Keratinocyte (primary cell): ENCODE results near the gene VPS13A. TPM values are rescaled to one million over a fixed set of nuclear protein-coding genes. Genes with fewer than 3 reads are reported as not detected.

Source experiments
- DNase-seq: peaks from one replicate; pipeline ENCODE4 v3.0.0-alpha.2; 2011; ENCODE audit warnings: low read depth, missing footprints, low spot score
- FAIRE-seq: peaks from 2 replicates; lab custom pipeline; 2011; peaks lifted over from hg19 to GRCh38; lab: Jason Lieb, UNC
- H2AFZ ChIP-seq: 2 replicates; pipeline ENCODE4 v1.6.0; 2012; ENCODE audit warnings: low read length, control low read depth, inconsistent platforms; ENCODE audit not compliant: control insufficient read depth
- H3K27ac ChIP-seq: 2 replicates; pipeline ENCODE4 v1.5.1; 2011; ENCODE audit warnings: low read length; ENCODE audit not compliant: control insufficient read depth, insufficient read depth
- H3K27me3 ChIP-seq: 3 replicates; pipeline ENCODE4 v1.6.0; 2011; ENCODE audit warnings: low read length; ENCODE audit not compliant: control insufficient read depth, insufficient read depth; ENCODE audit errors: extremely low read depth
- H3K36me3 ChIP-seq, 2 experiments: 2 replicates in 1 of 2; 3 replicates in 1 of 2; pipeline ENCODE4 v1.5.1; 2011; ENCODE audit warnings: low read length in 2 of 2, mild to moderate bottlenecking in 1 of 2; ENCODE audit not compliant: control insufficient read depth in 2 of 2, insufficient read depth in 2 of 2; ENCODE audit errors: extremely low read depth in 1 of 2
- H3K4me1 ChIP-seq: 3 replicates; pipeline ENCODE4 v1.5.1; 2011; ENCODE audit warnings: low read length; ENCODE audit not compliant: control insufficient read depth, insufficient read depth; ENCODE audit errors: extremely low read depth
- H3K4me2 ChIP-seq: 3 replicates; pipeline ENCODE4 v1.6.0; 2011; ENCODE audit warnings: low read depth, low read length; ENCODE audit not compliant: control insufficient read depth, insufficient read depth; ENCODE audit errors: extremely low read depth
- H3K4me3 ChIP-seq, 3 experiments: fragments of 200-600 bp in 1 of 3; sonication (generic) in 1 of 3; 2 replicates in 2 of 3; 3 replicates in 1 of 3; pipeline ENCODE4 v1.5.1; 2011 to 2016; ENCODE audit warnings: low read length in 3 of 3, mild to moderate bottlenecking in 3 of 3, control low read depth in 2 of 3, inconsistent platforms in 1 of 3, low read depth in 1 of 3, mixed read lengths in 1 of 3, mixed run types in 1 of 3, moderate library complexity in 1 of 3; ENCODE audit not compliant: control insufficient read depth in 2 of 3, insufficient read depth in 2 of 3; ENCODE audit errors: extremely low read depth in 1 of 3
- H3K79me2 ChIP-seq: 2 replicates; pipeline ENCODE4 v1.6.0; 2012; ENCODE audit warnings: low read length; ENCODE audit not compliant: control insufficient read depth, insufficient read depth
- H3K9ac ChIP-seq: 3 replicates; pipeline ENCODE4 v1.6.0; 2011; ENCODE audit warnings: low read length; ENCODE audit not compliant: control insufficient read depth, insufficient read depth; ENCODE audit errors: extremely low read depth
- H3K9me1 ChIP-seq: 3 replicates; pipeline ENCODE4 v1.6.0; 2011; ENCODE audit warnings: low read length; ENCODE audit not compliant: control insufficient read depth, insufficient read depth; ENCODE audit errors: extremely low read depth
- H3K9me3 ChIP-seq: 2 replicates; pipeline ENCODE4 v1.5.1; 2012; ENCODE audit warnings: low read depth, low read length; ENCODE audit not compliant: control insufficient read depth
- H4K20me1 ChIP-seq: 3 replicates; pipeline ENCODE4 v1.6.0; 2011; ENCODE audit warnings: low read length; ENCODE audit not compliant: control insufficient read depth, insufficient read depth; ENCODE audit errors: extremely low read depth
- CTCF ChIP-seq, 3 experiments: IDR thresholded peaks in 1 of 3; conservative IDR thresholded peaks in 1 of 3; optimal IDR thresholded peaks in 1 of 3; 2 replicates in 2 of 3; 3 replicates in 1 of 3; pipeline versions ENCODE3 to v1.5.1; 2011; ENCODE audit warnings: low read length in 3 of 3, mild to moderate bottlenecking in 3 of 3, moderate library complexity in 2 of 3, control low read depth in 1 of 3, inconsistent platforms in 1 of 3; ENCODE audit not compliant: insufficient read depth in 2 of 3; ENCODE audit errors: extremely low read depth in 1 of 3
- EZH2 ChIP-seq: IDR thresholded peaks from one replicate; pipeline ENCODE4 v1.6.1; 2012; ENCODE audit warnings: inconsistent platforms, mild to moderate bottlenecking, low read length, moderate library complexity
- dilution Hi-C: fragments of 300-500 bp; cut with MboI; formaldehyde crosslinking; loops from one replicate; pipeline ENCODE4 v1.7.0; 2020; ENCODE audit warnings: low sequenced_read_pairs; ENCODE audit not compliant: extremely low pct_ligation_motif_present
- polyA plus RNA-seq, 5 experiments: library from polyadenylated mRNA; depleted of rRNA in 3 of 5; stranded (reverse) in 3 of 5; stranded (forward) in 1 of 5; unstranded in 1 of 5; fragments of >200 nt; gene quantifications; 1 replicate in 1 of 5; 2 replicates in 3 of 5; 3 replicates in 1 of 5; pipeline versions ENCODE4 v1.2.1 to v1.2.3, GENCODE V29; 2011 to 2012; ENCODE audit warnings: missing spikeins in 2 of 5, low read depth in 1 of 5, low replicate concordance in 1 of 5

The VPS13A gene
- polyA plus RNA-seq, 1 donor (not counting 4 experiments of a cell fraction or from before 2014, with no cell fraction given) = 55.3 TPM

GRCh38 chr9:77433675-77434445, 256.5 kb downstream of the VPS13A start:
- H4K20me1 ChIP-seq = no peaks in the 10 kb centered on the region
- no peaks in the 10 kb centered on the region for H3K36me3 ChIP-seq
- H3K9ac ChIP-seq = no peak overlapping the region
- H2AFZ ChIP-seq = no peak overlapping the region
- TF ChIP-seq EZH2 = no peak
- peak; percentile 98 for TF ChIP-seq CTCF (optimal IDR thresholded peaks at IDR 0.05 in 1 of 3, IDR thresholded peaks at IDR 0.05 in 1 of 3, conservative IDR thresholded peaks at IDR 0.05 in 1 of 3; ENCODE audit: extremely low read depth in 1 of 3, insufficient read depth in 2 of 3, low read length in 3 of 3)
- no peaks in the 10 kb centered on the region for H3K27me3 ChIP-seq
- no peaks in the 10 kb centered on the region for H3K79me2 ChIP-seq
- no peaks in the 10 kb centered on the region for H3K4me1 ChIP-seq
- no peaks in the 10 kb centered on the region for H3K9me1 ChIP-seq
- H3K4me2 ChIP-seq = no peak overlapping the region
- no peak overlapping the region for H3K27ac ChIP-seq
- DNase-seq (no peak), FAIRE-seq (no peak)
- no peaks in the 10 kb centered on the region for H3K9me3 ChIP-seq
- dilution Hi-C loops = no loop called here
- no peak overlapping the region for H3K4me3 ChIP-seq

DNA sequence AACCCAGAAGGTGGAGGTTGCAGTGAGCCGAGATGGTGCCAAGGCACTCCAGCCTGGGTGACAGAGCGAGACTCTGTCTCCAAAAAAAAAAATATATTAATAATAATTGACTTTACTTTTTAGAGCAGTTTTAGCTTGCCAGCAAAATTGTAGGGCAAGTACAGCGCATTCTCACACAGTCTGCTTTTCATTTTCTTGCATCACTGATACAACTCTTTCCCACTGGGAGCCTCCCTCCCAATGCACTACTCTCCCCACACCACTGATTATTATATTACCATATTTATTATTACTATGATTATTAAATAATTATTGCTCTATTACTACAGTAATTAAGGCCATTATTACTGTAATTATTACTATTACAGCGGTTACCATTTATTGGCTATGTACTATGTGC, 257.9 kb downstream of the VPS13A start:
- no peak overlapping the region for H3K9ac ChIP-seq
- H3K4me1 ChIP-seq = no peaks in the 10 kb centered on the region
- H3K4me2 ChIP-seq = no peak overlapping the region
- H3K9me1 ChIP-seq = no peaks in the 10 kb centered on the region
- FAIRE-seq (no peak), DNase-seq (no peak)
- H3K79me2 ChIP-seq = no peaks in the 10 kb centered on the region
- TF ChIP-seq EZH2 = no peak
- TF ChIP-seq CTCF (optimal IDR thresholded peaks at IDR 0.05 in 1 of 3, IDR thresholded peaks at IDR 0.05 in 1 of 3, conservative IDR thresholded peaks at IDR 0.05 in 1 of 3; ENCODE audit: extremely low read depth in 1 of 3, insufficient read depth in 2 of 3, low read length in 3 of 3) = no peak
- H3K27me3 ChIP-seq = no peaks in the 10 kb centered on the region
- H4K20me1 ChIP-seq = no peaks in the 10 kb centered on the region
- no peak overlapping the region for H3K27ac ChIP-seq
- H2AFZ ChIP-seq = no peak overlapping the region
- dilution Hi-C loops = no loop called here
- H3K4me3 ChIP-seq = no peak overlapping the region
- no peaks in the 10 kb centered on the region for H3K36me3 ChIP-seq
- H3K9me3 ChIP-seq = no peaks in the 10 kb centered on the region
